Right lobe of liver (tissue), 4 donors: ENCODE data around the gene GRM3.

Source experiments
- CTCF ChIP-seq, 4 donors: fragments of 200-600 bp in 3 of 4; fragments of 450-650 bp in 1 of 4; IDR thresholded peaks; one replicate each; pipeline versions ENCODE4 v1.5.1 to v1.8.0; 2016 to 2022; ENCODE audit warnings: antibody characterized with exemption in 4 of 4, mild to moderate bottlenecking in 2 of 4
- POLR2A ChIP-seq: fragments of 450-650 bp; IDR thresholded peaks from one replicate; pipeline ENCODE4 v1.6.1; 2017; ENCODE audit warnings: antibody characterized with exemption, mild to moderate bottlenecking
- donor health status: DM: no; HTN: no; CAD: no.
- donor health status: DM: no; HTN: no; CAD: no.
- donor health status: DM: no; HTN: yes; CAD: no.

- TF ChIP-seq CTCF (IDR thresholded peaks at IDR 0.05) (no peak), POLR2A (no peak)
Measured at GRCh38 chr7:86825264-86825663, 181.6 kb downstream of the GRM3 start.
